Type B pancreatic cell (in vitro differentiated cells): ENCODE results near the gene TSPAN5. TPM values are rescaled to one million over a fixed set of nuclear protein-coding genes. Genes with fewer than 3 reads are reported as not detected.

Source experiments
- DNase-seq: peaks from one replicate; pipeline ENCODE4 v3.0.0; 2021; ENCODE audit warnings: mixed read lengths; ENCODE audit not compliant: unreplicated experiment; ENCODE audit errors: extremely low spot score
- H3K27ac Mint-ChIP-seq: 2 replicates; pipeline ENCODE4 v1.8.0; 2021; ENCODE audit warnings: mild to moderate bottlenecking, mixed read lengths
- H3K27me3 Mint-ChIP-seq: 2 replicates; pipeline ENCODE4 v1.8.0; 2021; ENCODE audit warnings: mixed read lengths
- H3K36me3 Mint-ChIP-seq: 2 replicates; pipeline ENCODE4 v1.8.0; 2021; ENCODE audit warnings: mixed read lengths
- H3K4me1 Mint-ChIP-seq: one replicate; pipeline ENCODE4 v1.8.0; 2021; ENCODE audit warnings: mixed read lengths; ENCODE audit not compliant: unreplicated experiment
- H3K4me3 Mint-ChIP-seq: 2 replicates; pipeline ENCODE4 v1.8.0; 2021; ENCODE audit warnings: mild to moderate bottlenecking, mixed read lengths
- H3K9me3 Mint-ChIP-seq: 2 replicates; pipeline ENCODE4 v1.8.0; 2021; ENCODE audit warnings: mixed read lengths
- total RNA-seq: library from RNA; stranded (reverse); gene quantifications from 2 replicates; pipeline ENCODE4 v1.2.1, GENCODE V29; 2021; ENCODE audit warnings: low replicate concordance
- TF ChIP-seq, protein P1 (sequence below): fragments of 200-600 bp; sonication (generic); conservative IDR thresholded peaks from 2 replicates; pipeline ENCODE4 v1.5.0; 2021; ENCODE audit warnings: antibody characterized with exemption, mild to moderate bottlenecking

The TSPAN5 gene
- total RNA-seq, 1 donor from 2014 or later = 26.9 TPM

DNA sequence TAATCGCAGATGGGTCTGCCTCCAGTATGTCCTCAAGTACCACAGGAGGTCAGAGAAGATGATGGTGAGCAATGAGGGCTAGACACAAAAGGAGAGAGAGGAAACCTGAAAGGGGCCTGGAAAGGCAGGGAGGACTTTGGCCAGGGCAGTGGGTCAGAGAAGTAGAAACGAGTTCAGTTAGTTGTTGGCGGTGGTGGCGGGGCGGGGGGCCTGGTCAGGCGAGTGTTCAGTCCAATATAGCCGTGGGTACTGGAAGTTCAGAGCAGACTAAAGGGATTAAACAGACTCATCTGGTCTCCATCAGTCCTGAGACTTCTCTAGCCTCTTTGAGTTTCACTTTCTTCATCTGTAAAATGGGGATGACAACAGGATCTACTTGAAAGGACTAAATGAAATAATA, 90.8 kb downstream of the TSPAN5 start:
- Mint-ChIP-seq H3K27ac (no peak overlapping the region), H3K4me1 (peaks cover 46% of the 10 kb centered on the region), H3K27me3 (no peaks in the 10 kb centered on the region)

DNA sequence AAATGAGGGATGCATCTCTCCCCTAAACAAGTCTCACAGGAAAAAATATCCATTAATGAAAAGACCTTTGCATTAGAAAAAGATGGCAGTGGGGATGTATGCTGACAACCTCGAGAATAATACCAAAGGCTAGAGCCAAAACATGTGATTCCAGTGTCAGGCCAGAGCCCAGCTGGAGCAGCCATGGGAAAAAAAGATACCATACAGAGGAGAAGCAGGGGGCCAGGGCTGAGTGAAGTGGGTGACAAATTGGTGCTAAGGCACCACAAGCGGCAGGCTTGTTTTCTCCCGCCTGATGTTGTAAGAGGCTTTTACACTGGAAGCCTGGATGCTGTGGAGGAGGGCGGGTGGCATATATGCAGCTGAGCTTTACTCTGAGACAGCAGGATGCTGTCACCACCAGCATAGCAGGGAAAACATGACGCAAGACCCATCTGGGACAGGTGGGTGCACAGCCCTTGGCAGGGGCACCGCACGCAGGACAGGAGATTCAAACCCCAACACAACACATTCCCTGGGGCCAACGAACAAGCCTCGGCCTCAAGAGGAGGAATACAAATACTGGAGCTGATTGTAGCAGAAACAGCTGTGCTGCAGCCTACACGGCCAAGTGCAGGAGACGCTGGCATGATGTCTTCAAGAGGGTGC, 91.9 kb downstream of the TSPAN5 start:
- H3K27ac Mint-ChIP-seq = peak overlapping the region; percentile 37
- DNase-seq = no peak
- H3K36me3 Mint-ChIP-seq = peaks cover 6% of the 10 kb centered on the region
- no peak overlapping the region for H3K4me3 Mint-ChIP-seq
- peaks cover 4% of the 10 kb centered on the region for H3K9me3 Mint-ChIP-seq
- no peaks in the 10 kb centered on the region for H3K27me3 Mint-ChIP-seq
- peaks cover 42% of the 10 kb centered on the region for H3K4me1 Mint-ChIP-seq
- TF ChIP-seq, protein P1, sequence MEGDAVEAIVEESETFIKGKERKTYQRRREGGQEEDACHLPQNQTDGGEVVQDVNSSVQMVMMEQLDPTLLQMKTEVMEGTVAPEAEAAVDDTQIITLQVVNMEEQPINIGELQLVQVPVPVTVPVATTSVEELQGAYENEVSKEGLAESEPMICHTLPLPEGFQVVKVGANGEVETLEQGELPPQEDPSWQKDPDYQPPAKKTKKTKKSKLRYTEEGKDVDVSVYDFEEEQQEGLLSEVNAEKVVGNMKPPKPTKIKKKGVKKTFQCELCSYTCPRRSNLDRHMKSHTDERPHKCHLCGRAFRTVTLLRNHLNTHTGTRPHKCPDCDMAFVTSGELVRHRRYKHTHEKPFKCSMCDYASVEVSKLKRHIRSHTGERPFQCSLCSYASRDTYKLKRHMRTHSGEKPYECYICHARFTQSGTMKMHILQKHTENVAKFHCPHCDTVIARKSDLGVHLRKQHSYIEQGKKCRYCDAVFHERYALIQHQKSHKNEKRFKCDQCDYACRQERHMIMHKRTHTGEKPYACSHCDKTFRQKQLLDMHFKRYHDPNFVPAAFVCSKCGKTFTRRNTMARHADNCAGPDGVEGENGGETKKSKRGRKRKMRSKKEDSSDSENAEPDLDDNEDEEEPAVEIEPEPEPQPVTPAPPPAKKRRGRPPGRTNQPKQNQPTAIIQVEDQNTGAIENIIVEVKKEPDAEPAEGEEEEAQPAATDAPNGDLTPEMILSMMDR = no peak

More for the DNA sequence above, 90.8 kb downstream of the TSPAN5 start:
- no peak for DNase-seq
- TF ChIP-seq, protein P1 = no peak
- Mint-ChIP-seq H3K9me3 (no peaks in the 10 kb centered on the region), H3K4me3 (no peak overlapping the region), H3K36me3 (no peaks in the 10 kb centered on the region)

DNA sequence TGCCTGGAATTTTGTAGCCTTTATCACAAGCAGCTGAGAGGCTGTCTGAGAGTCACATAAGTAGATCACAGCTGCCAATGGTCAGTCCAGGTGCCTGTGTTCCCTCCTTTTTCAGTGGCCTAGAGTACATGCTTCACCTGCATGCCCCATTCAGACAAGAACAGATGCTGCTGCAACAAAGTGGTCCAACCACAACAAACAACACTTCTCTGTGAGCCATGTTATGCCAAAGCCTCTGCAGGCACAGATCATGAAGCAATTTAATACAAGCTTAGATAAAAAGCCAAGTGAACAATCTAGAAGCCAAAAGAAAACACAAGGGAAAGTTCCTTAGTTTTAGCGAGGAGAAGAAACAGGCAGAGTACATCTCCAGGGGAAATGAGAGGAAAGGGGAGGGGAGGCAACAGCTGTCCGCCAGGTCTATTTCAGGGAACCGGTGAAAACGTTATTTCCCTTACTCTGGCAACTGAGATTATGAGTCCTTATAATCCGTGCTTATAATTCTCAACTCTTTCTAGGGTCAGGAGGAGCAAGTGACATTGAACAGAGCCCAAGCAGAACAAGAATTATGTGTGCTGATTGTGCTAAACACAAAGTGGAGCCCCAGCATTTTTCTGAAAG, 92.6 kb downstream of the TSPAN5 start:
- TF ChIP-seq, protein P1 = no peak
- Mint-ChIP-seq H3K27me3 (no peaks in the 10 kb centered on the region), H3K4me3 (no peak overlapping the region), H3K36me3 (peaks cover 7% of the 10 kb centered on the region), H3K9me3 (peaks cover 4% of the 10 kb centered on the region), H3K27ac (peak overlapping the region; percentile 5), H3K4me1 (peaks cover 42% of the 10 kb centered on the region)
- no peak for DNase-seq

DNA sequence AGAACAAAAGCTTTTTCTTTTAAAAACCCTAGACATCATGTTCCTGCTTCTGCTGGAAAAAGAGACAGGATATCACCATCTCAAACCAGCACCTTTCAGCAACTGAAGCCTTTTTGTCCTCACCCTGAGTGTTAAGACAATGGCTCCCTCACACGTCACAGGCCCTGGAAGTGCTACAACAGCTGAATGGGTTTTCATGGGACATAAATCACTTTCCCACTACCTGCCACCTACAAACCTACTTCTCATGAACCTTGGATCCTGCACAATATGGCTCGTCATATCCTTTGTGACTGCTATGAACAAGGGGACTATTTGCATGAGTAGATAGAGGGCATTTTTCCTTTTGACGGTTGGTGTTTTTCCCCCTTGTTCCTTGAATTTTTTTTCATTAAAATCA, 93.6 kb downstream of the TSPAN5 start:
- Mint-ChIP-seq H3K4me1 (peaks cover 42% of the 10 kb centered on the region), H3K27ac (no peak overlapping the region), H3K4me3 (no peak overlapping the region), H3K9me3 (peaks cover 4% of the 10 kb centered on the region), H3K36me3 (peaks cover 7% of the 10 kb centered on the region), H3K27me3 (no peaks in the 10 kb centered on the region)
- DNase-seq = no peak
- TF ChIP-seq, protein P1 = no peak

DNA sequence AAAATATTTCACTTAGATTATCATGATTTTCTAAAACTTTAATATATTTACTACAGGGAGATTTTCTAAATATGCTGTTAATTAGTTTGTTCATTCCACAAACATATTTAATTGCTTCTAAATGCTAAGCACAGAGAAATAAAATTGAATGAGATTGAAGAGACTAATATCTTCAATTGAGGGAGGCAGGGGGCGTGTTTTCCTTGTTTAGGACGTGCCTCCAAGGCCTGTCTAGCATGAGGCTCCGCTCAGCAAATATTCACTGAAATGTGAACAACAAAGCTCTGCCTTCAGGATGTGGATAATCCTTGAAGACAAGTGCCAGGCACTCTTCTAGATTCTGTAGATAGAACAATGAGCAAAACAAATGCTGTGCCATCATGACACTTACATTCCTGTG, 98.1 kb downstream of the TSPAN5 start:
- TF ChIP-seq, protein P1 = no peak
- peaks cover 4% of the 10 kb centered on the region for H3K9me3 Mint-ChIP-seq
- DNase-seq = no peak
- no peaks in the 10 kb centered on the region for H3K27me3 Mint-ChIP-seq
- peaks cover 7% of the 10 kb centered on the region for H3K36me3 Mint-ChIP-seq
- peaks cover 25% of the 10 kb centered on the region for H3K4me1 Mint-ChIP-seq
- H3K27ac Mint-ChIP-seq = no peak overlapping the region
- no peak overlapping the region for H3K4me3 Mint-ChIP-seq
